ENCODE measurements around the gene JUND. TPM values are rescaled to one million over a fixed set of nuclear protein-coding genes. Genes with fewer than 3 reads are reported as not detected.
A peak's percentile ranks its signal among the peaks of the same experiment; 100 is the strongest.

Gene JUND
- total RNA-seq, 1 experiment from 2014 or later, result 103 TPM

- peak overlapping the region; percentile 49 for H2BK5ac ChIP-seq (ENCODE audit: insufficient read length, low read length)
- H3K23me2 ChIP-seq (ENCODE audit: insufficient read length, low read depth, low read length, poor library complexity, severe bottlenecking), result peaks cover 16% of the 10 kb centered on the region
- H2AK5ac ChIP-seq (ENCODE audit: insufficient read length, low read length), result no peak overlapping the region
- peak overlapping the region; percentile 88 for H3K4me3 Mint-ChIP-seq
- H2BK15ac ChIP-seq (ENCODE audit: low read depth, low read length), result peak overlapping the region; percentile 27; the same call in 1 of the 2 replicates
- no peaks in the 10 kb centered on the region for H3K9me3 Mint-ChIP-seq
- peak overlapping the region; percentile 73 to 94 (median 91) for H3K27ac Mint-ChIP-seq
- no peak overlapping the region for H3T11ph ChIP-seq (ENCODE audit: low read length)
- no CpG with 5 or more reads among the region's 7 CpGs for WGBS (ENCODE audit: extremely low coverage, insufficient read length, low lambda C conversion rate)
- no peak overlapping the region for H4K91ac ChIP-seq (ENCODE audit: insufficient read length, low read depth, low read length)
- H3K14ac ChIP-seq (ENCODE audit: insufficient read depth, low read length), result peak overlapping the region; percentile 96; the same call in 1 of the 2 replicates
- H3K56ac ChIP-seq (ENCODE audit: insufficient read length, low read depth, low read length), result no peak overlapping the region
- H3K79me2 ChIP-seq (ENCODE audit: insufficient read depth, low read length), result peaks cover 25% of the 10 kb centered on the region; the same call in 1 of the 2 replicates
- peak overlapping the region; percentile 50 for H2BK12ac ChIP-seq (ENCODE audit: insufficient read length, low read depth, low read length)
- H3K9me3 ChIP-seq (ENCODE audit: control insufficient read depth, low read depth, low read length), result no peaks in the 10 kb centered on the region
- H4K8ac ChIP-seq (replicated peaks; ENCODE audit: insufficient read length, low read depth, low read length), result peak overlapping the region; percentile 92
- TF ChIP-seq CTCF (conservative IDR thresholded peaks at IDR 0.05), result peak; percentile 43; the same call in 1 of the 3 replicates
- no peaks in the 10 kb centered on the region for H3K27me3 ChIP-seq (ENCODE audit: insufficient read depth, low read length)
- no peak overlapping the region for H2BK20ac ChIP-seq (ENCODE audit: low read depth, low read length, poor library complexity, severe bottlenecking)
- peak overlapping the region; percentile 99 for H3K4me2 ChIP-seq (ENCODE audit: insufficient read depth, insufficient read length, low read length)
- peaks cover 8% of the 10 kb centered on the region; the same call in 1 of the 2 replicates for H3K4me1 ChIP-seq (ENCODE audit: insufficient read depth, low read length)
- no peak overlapping the region for H4K5ac ChIP-seq (ENCODE audit: insufficient read length, low read depth, low read length)
- no peaks in the 10 kb centered on the region for H3K27me3 Mint-ChIP-seq (ENCODE audit: low read depth)
- H3K27ac ChIP-seq (ENCODE audit: insufficient read length, low read depth, low read length), result peak overlapping the region; percentile 51
- peak overlapping the region; percentile 75; the same call in 1 of the 2 replicates for H3K4ac ChIP-seq (ENCODE audit: low read depth, low read length)
- peaks cover 22 to 32% of the 10 kb centered on the region in 2 experiments for H3K4me1 Mint-ChIP-seq
- H3K36me3 Mint-ChIP-seq (ENCODE audit: insufficient read depth in 1 of 3, low read depth in 3 of 3), result peaks cover 18 to 27% (median 19%) of the 10 kb centered on the region in 3 experiments
- H2BK120ac ChIP-seq (ENCODE audit: low read depth, low read length, poor library complexity, severe bottlenecking), result peak overlapping the region; percentile 72
- no peaks in the 10 kb centered on the region for H4K20me1 ChIP-seq (ENCODE audit: control insufficient read depth, insufficient read depth, insufficient read length)
- H3K23ac ChIP-seq (ENCODE audit: insufficient read length, low read depth, low read length), result no peak overlapping the region
- DNase-seq, result no peak
- H2AFZ ChIP-seq (ENCODE audit: low read length), result no peak overlapping the region
- H3K18ac ChIP-seq (ENCODE audit: insufficient read length, low read depth, low read length), result peak overlapping the region; percentile 95
- no peaks in the 10 kb centered on the region for H3K79me1 ChIP-seq (ENCODE audit: insufficient read depth, low read depth, low read length, poor library complexity, severe bottlenecking)
- peak overlapping the region; percentile 93 for H3K9ac ChIP-seq (ENCODE audit: extremely low read depth, insufficient read length, low read length)
Measured at GRCh38 chr19:18322318-18322758, 40.9 kb upstream of the JUND start.

All from H9 (cell line).